ENCODE data around the gene VWA5B2. TPM values are rescaled to one million over a fixed set of nuclear protein-coding genes. Genes with fewer than 3 reads are reported as not detected.

Gene VWA5B2
- total and polyA plus RNA-seq, 2 experiments from 2014 or later = 0.66 TPM; not detected in 1

DNA sequence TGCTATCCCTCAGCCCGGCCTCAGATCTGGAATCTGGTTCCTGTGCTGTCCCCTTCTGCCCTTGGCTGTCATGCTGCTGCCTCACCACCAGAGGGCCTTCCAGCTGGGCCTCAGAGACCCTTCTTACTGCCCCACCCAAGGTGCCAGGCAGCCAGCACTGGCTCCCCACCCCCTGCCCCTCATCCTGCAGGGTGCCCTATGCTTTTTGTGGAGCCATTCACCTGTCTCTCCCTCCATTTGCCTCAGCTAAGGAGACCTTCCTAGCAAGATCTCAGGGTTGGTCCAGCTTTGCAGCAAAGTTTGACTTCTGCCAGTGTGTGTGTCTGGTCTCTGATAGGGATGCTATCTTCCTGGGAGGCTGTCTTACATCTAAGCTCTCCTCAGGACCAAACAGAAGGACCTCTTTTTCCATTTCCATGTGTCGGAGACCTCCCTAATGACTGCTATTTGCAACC lies 1.9 kb upstream of the VWA5B2 start:
- H3K4me1 Mint-ChIP-seq = peaks cover 5% of the 10 kb centered on the region
- peaks cover 46% of the 10 kb centered on the region for H3K27me3 Mint-ChIP-seq (ENCODE audit: insufficient read depth, low read depth, poor library complexity)
- H3K9me3 Mint-ChIP-seq = no peaks in the 10 kb centered on the region
- H3K27ac Mint-ChIP-seq = no peak overlapping the region
- no peaks in the 10 kb centered on the region for H3F3A ChIP-seq (replicated peaks; ENCODE audit: low read depth)
- H3K4me1 ChIP-seq (ENCODE audit: insufficient read depth) = no peaks in the 10 kb centered on the region
- H3K27me3 ChIP-seq (ENCODE audit: insufficient read depth) = peaks cover 66% of the 10 kb centered on the region
- 0 out of 2 replicates have a peak, but pooled peaks cover 6% of the 10 kb centered on the region for H4K20me1 ChIP-seq (replicated peaks; ENCODE audit: insufficient read depth)
- H3K4me3 Mint-ChIP-seq = no peak overlapping the region
- no peak overlapping the region for H3K4me3 ChIP-seq
- DNase-seq (ENCODE audit: low spot score) = peak; percentile 72
- no peak overlapping the region for H3K27ac ChIP-seq (ENCODE audit: low read depth)
- H3K9me2 ChIP-seq (ENCODE audit: insufficient read depth) = no peaks in the 10 kb centered on the region
- no peak overlapping the region for H3K4me2 ChIP-seq
- no peak overlapping the region for H2AFZ ChIP-seq
- H3K79me2 ChIP-seq (replicated peaks; ENCODE audit: insufficient read depth) = no peaks in the 10 kb centered on the region
- H3K36me3 Mint-ChIP-seq (ENCODE audit: low read depth) = no peaks in the 10 kb centered on the region; the same call in 2 of the 3 replicates
- no peak for TF ChIP-seq NANOG (IDR thresholded peaks at IDR 0.05; ENCODE audit: borderline replicate concordance)
- TF ChIP-seq, protein P1, sequence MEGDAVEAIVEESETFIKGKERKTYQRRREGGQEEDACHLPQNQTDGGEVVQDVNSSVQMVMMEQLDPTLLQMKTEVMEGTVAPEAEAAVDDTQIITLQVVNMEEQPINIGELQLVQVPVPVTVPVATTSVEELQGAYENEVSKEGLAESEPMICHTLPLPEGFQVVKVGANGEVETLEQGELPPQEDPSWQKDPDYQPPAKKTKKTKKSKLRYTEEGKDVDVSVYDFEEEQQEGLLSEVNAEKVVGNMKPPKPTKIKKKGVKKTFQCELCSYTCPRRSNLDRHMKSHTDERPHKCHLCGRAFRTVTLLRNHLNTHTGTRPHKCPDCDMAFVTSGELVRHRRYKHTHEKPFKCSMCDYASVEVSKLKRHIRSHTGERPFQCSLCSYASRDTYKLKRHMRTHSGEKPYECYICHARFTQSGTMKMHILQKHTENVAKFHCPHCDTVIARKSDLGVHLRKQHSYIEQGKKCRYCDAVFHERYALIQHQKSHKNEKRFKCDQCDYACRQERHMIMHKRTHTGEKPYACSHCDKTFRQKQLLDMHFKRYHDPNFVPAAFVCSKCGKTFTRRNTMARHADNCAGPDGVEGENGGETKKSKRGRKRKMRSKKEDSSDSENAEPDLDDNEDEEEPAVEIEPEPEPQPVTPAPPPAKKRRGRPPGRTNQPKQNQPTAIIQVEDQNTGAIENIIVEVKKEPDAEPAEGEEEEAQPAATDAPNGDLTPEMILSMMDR (conservative IDR thresholded peaks at IDR 0.05; ENCODE audit: low read depth in 2 of 2) = peak; percentile 82 to 91
- ATAC-seq = peak; percentile 42
- H3K36me3 ChIP-seq (ENCODE audit: insufficient read depth) = no peaks in the 10 kb centered on the region

DNA sequence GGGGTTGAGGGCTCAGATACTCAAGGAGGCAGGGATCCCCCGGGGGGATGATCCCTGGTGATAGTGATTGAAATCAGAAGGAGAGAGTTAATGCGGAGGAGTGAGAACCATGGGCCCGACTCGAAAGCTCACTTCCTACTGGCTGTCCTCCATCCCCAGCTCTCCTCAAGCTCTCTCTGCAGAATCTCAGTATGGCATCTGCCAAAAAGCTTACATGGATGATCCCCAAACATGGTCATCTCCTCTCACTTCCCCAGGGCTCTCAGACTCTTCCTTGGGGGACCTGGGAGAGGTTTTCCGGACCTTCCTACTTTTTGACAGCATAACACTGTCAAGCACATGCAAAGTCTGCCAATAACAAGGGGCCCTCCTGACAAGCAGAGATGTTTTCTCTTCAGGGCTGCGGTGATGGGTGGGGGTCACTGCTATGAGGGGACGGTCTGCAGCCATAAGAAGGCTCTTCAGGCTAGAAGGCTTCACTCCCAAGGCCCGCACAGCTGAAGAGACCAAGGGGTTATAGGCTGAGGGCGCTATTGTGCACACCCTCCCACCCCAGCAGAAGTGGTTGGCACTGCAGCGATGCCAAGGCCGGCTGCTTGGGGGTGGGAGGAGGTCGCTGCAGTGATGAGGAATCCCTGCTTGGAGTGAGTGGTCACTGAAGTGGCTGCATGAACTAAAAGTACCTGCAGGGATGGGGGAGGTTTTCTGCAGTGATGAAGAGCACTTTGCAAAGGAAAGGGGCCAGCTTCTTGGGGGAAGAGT lies 828 bp upstream of the VWA5B2 start:
- Histone ChIP-seq H3K4me2 (peak overlapping the region; percentile 90), H3K4me1 (ENCODE audit: insufficient read depth) (no peaks in the 10 kb centered on the region), H3K27me3 (ENCODE audit: insufficient read depth) (peaks cover 76% of the 10 kb centered on the region), H3K9me2 (ENCODE audit: insufficient read depth) (no peaks in the 10 kb centered on the region), H3K4me3 (peak overlapping the region; percentile 63), H3K36me3 (ENCODE audit: insufficient read depth) (no peaks in the 10 kb centered on the region), H3K27ac (ENCODE audit: low read depth) (no peak overlapping the region), H3F3A (replicated peaks; ENCODE audit: low read depth) (no peaks in the 10 kb centered on the region), H4K20me1 (replicated peaks; ENCODE audit: insufficient read depth) (0 out of 2 replicates have a peak, but pooled peaks cover 6% of the 10 kb centered on the region), H2AFZ (no peak overlapping the region; the same call in 1 of the 2 replicates), H3K79me2 (replicated peaks; ENCODE audit: insufficient read depth) (no peaks in the 10 kb centered on the region)
- no peak for TF ChIP-seq JUNB (IDR thresholded peaks at IDR 0.05; ENCODE audit: unreplicated experiment)
- TF ChIP-seq, protein P2, sequence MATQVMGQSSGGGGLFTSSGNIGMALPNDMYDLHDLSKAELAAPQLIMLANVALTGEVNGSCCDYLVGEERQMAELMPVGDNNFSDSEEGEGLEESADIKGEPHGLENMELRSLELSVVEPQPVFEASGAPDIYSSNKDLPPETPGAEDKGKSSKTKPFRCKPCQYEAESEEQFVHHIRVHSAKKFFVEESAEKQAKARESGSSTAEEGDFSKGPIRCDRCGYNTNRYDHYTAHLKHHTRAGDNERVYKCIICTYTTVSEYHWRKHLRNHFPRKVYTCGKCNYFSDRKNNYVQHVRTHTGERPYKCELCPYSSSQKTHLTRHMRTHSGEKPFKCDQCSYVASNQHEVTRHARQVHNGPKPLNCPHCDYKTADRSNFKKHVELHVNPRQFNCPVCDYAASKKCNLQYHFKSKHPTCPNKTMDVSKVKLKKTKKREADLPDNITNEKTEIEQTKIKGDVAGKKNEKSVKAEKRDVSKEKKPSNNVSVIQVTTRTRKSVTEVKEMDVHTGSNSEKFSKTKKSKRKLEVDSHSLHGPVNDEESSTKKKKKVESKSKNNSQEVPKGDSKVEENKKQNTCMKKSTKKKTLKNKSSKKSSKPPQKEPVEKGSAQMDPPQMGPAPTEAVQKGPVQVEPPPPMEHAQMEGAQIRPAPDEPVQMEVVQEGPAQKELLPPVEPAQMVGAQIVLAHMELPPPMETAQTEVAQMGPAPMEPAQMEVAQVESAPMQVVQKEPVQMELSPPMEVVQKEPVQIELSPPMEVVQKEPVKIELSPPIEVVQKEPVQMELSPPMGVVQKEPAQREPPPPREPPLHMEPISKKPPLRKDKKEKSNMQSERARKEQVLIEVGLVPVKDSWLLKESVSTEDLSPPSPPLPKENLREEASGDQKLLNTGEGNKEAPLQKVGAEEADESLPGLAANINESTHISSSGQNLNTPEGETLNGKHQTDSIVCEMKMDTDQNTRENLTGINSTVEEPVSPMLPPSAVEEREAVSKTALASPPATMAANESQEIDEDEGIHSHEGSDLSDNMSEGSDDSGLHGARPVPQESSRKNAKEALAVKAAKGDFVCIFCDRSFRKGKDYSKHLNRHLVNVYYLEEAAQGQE (IDR thresholded peaks at IDR 0.05; ENCODE audit: unreplicated experiment) = no peak
- Mint-ChIP-seq H3K27ac (no peak overlapping the region), H3K4me1 (peaks cover 5% of the 10 kb centered on the region), H3K36me3 (ENCODE audit: low read depth) (no peaks in the 10 kb centered on the region; the same call in 2 of the 3 replicates), H3K27me3 (ENCODE audit: insufficient read depth, low read depth, poor library complexity) (peaks cover 53% of the 10 kb centered on the region), H3K9me3 (no peaks in the 10 kb centered on the region; the same call in 2 of the 3 replicates), H3K4me3 (peak overlapping the region; percentile 63)
- DNase-seq (ENCODE audit: low spot score) (no peak), ATAC-seq (no peak)
